HG03103 (cell line): Measurements from ENCODE around the gene ARRB2.

Experiments
- ATAC-seq: cut with Tn5 transposase; IDR thresholded peaks from one replicate; pipeline ENCODE4 v1.9.1; 2021; ENCODE audit warnings: low read depth; ENCODE audit not compliant: unreplicated experiment

ARRB2 gene

DNA sequence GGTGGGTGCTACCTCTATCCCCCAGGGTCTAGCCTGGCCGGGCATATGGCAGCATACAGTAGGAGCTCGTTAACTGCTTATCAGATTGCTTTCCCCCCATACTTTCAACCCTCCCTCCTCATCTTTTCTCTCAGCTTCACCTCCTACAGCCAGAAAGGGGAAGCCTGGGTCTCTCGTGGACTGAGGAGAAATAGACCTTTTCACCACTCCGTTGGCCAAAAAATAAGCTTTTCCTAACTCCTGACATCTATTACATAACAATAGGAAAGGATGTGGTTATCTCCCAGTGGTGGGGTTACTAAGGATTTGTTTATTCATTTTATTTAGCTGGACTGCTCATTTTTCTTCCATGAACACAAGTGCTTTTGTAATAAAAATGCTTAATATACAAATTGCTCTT, 38.3 kb downstream of the ARRB2 start:
- ATAC-seq = no peak

DNA sequence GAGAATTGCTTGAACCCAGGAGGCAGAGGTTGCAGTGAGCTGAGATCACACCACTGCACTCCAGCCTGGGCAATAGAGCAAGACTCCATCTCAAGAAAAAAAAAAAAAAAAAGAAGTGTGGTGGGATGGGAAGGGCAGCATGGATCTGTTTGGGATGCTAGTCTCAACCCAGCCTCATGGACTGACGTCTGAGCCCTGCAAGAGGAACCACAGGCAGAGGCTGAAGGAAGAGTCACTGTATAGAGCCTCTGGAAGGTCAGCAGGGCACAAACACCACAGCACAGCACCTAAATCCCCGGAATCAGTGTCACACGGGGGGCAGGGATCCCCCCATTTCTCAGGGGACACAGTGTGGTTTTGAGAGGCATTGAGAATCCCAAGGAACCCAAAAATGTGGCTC, 40.2 kb downstream of the ARRB2 start:
- ATAC-seq = no peak

DNA sequence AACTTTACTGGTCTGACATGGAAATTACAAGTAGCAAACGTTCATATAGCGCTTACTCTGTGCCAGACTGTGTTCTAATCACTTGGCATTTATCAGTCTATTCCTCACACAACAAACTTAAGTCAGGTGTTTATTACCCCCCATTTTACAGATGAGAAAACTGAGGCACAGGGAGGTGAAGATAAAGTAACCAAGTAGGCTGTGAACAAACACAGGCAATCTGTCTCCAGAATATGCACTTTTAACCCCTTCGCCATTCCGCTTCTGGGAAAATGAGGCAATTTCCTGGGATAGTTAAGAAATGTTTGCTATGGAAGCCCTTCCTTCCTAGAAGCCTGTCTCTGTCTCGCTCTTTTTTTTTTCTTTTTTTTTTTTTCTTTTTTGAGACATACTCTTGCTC, 41.5 kb downstream of the ARRB2 start:
- ATAC-seq = no peak

GRCh38 chr17:4753392-4753791, 43.0 kb downstream of the ARRB2 start:
- no peak for ATAC-seq

GRCh38 chr17:4759776-4760236, 49.4 kb downstream of the ARRB2 start:
- ATAC-seq = no peak

GRCh38 chr17:4764595-4764994, 54.2 kb downstream of the ARRB2 start:
- ATAC-seq = no peak

DNA sequence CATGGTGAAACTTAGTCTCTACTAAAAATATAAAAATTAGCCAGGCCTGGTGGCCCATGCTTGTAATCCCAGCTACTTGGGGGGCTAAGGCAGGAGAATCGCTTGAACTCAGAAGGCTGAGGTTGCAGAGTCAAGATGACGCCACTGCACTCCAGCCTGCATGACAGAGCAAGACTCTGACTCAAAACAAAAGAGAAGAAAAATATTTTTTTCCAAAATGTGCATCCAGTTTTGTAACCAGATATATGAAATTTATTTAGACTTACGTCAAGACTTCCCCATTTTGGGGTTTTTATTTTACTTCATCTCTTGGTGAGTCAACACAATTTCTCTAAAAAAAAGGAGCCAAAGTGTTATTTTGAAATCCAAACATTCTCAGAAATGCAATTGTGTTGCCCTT, 55.8 kb downstream of the ARRB2 start:
- no peak for ATAC-seq

- no peak for ATAC-seq
Measured at GRCh38 chr17:4766723-4767122, 56.3 kb downstream of the ARRB2 start.

- ATAC-seq = no peak
Measured at GRCh38 chr17:4768298-4768697, 57.9 kb downstream of the ARRB2 start.

GRCh38 chr17:4769628-4770027, 59.2 kb downstream of the ARRB2 start:
- no peak for ATAC-seq
